GM12878 (cell line): ENCODE data around the gene DEFB116. TPM values are rescaled to one million over a fixed set of nuclear protein-coding genes. Genes with fewer than 3 reads are reported as not detected.

ENCODE experiments used
- ATAC-seq: fragments of 200-7000 bp; cut with Tn5 transposase; 3 replicates; pipeline ENCODE4 v1.9.1; 2020; ENCODE audit warnings: mild to moderate bottlenecking, moderate library complexity
- BruUV-seq: library from RNA; stranded (reverse); fragments of 400-500 nt; replicated peaks from 2 replicates; lab custom pipeline; 2021; lab: Mats Ljungman, UMichigan
- CTCF ChIA-PET: fragments of 300-600 bp; sonication (Branson Sonifier 250); formaldehyde crosslinking; extraction: SDS; loops from one replicate; lab custom pipeline; 2021; ENCODE audit warnings: inconsistent platforms; lab: Yijun Ruan, JAX
- POLR2A ChIA-PET: fragments of 350-600 bp; formaldehyde crosslinking; extraction: SDS; loops from one replicate; lab custom pipeline; 2021; ENCODE audit warnings: inconsistent platforms; lab: Charles Lee
- RAD21 ChIA-PET: fragments of 300-600 bp; sonication (Branson Sonifier 250); formaldehyde crosslinking; loops from one replicate; lab custom pipeline; 2023; ENCODE audit warnings: antibody characterized with exemption; ENCODE audit not compliant: unreplicated experiment; lab: Charles Lee
- SMC1A ChIA-PET: fragments of 300-600 bp; sonication (Branson Sonifier 250); formaldehyde crosslinking; loops from one replicate; lab custom pipeline; 2023; ENCODE audit not compliant: unreplicated experiment, uncharacterized antibody; lab: Charles Lee
- DNase-seq: peaks from one replicate; pipeline ENCODE4 v3.0.0-alpha.2; 2011; ENCODE audit warnings: low read depth, low spot score
- FAIRE-seq: peaks from 3 replicates; lab custom pipeline; 2011; peaks lifted over from hg19 to GRCh38; lab: Jason Lieb, UNC
- H2AFZ ChIP-seq: 2 replicates; pipeline ENCODE4 v1.6.0; 2011; ENCODE audit warnings: low read depth, low read length, control low read depth; ENCODE audit not compliant: control insufficient read depth
- H3K27ac ChIP-seq: 2 replicates; pipeline ENCODE4 v1.5.1; 2011; ENCODE audit warnings: control low read depth; ENCODE audit not compliant: control insufficient read depth, insufficient read depth
- H3K27me3 ChIP-seq, 2 experiments: replicated peaks in 1 of 2; 2 replicates each; pipeline versions ENCODE4 v1.6.0 to v1.6.1; 2011; ENCODE audit warnings: low read length in 1 of 2; ENCODE audit not compliant: control insufficient read depth in 2 of 2, insufficient read depth in 2 of 2
- H3K36me3 ChIP-seq, 2 experiments: 2 replicates each; pipeline ENCODE4 v1.5.1; 2011; ENCODE audit warnings: low read length in 1 of 2; ENCODE audit not compliant: control insufficient read depth in 2 of 2, insufficient read depth in 2 of 2
- H3K4me1 ChIP-seq: 2 replicates; pipeline ENCODE4 v1.6.1; 2011; ENCODE audit warnings: mild to moderate bottlenecking, low read length, moderate library complexity, mixed read lengths; ENCODE audit not compliant: control insufficient read depth, insufficient read depth
- H3K4me2 ChIP-seq: 2 replicates; pipeline ENCODE4 v1.6.0; 2011; ENCODE audit warnings: control low read depth; ENCODE audit not compliant: control insufficient read depth, insufficient read depth
- H3K4me3 ChIP-seq: fragments of 200-600 bp; sonication (generic); 2 replicates; pipeline ENCODE4 v1.5.1; 2016
- H3K79me2 ChIP-seq: 2 replicates; pipeline ENCODE4 v1.6.0; 2011; ENCODE audit warnings: low read length; ENCODE audit not compliant: control insufficient read depth, insufficient read depth
- H3K9ac ChIP-seq: 2 replicates; pipeline ENCODE4 v1.8.0; 2011; ENCODE audit warnings: low read length, control low read depth, mixed read lengths; ENCODE audit not compliant: control insufficient read depth, insufficient read depth
- H3K9me3 ChIP-seq: replicated peaks from 3 replicates; pipeline ENCODE4 v1.5.1; 2011; ENCODE audit warnings: mild to moderate bottlenecking, low read length; ENCODE audit not compliant: control insufficient read depth, insufficient read depth
- H4K20me1 ChIP-seq: 2 replicates; pipeline ENCODE4 v1.6.0; 2011; ENCODE audit not compliant: control insufficient read depth, insufficient read depth
- ATF7 ChIP-seq: fragments of 450-650 bp; IDR thresholded peaks from 2 replicates; pipeline ENCODE4 v1.6.1; 2016; ENCODE audit warnings: low read depth, mild to moderate bottlenecking
- BCL11A ChIP-seq: IDR thresholded peaks from 2 replicates; pipeline ENCODE4 v1.6.1; 2011; ENCODE audit warnings: low read depth, low read length
- CBX5 ChIP-seq: sonication (generic); IDR thresholded peaks from 2 replicates; pipeline ENCODE4 v1.6.1; 2016; ENCODE audit warnings: low read depth, moderate library complexity, mild to moderate bottlenecking, inconsistent platforms
- CUX1 ChIP-seq: IDR thresholded peaks from 2 replicates; pipeline ENCODE4 v1.6.1; 2012; ENCODE audit warnings: improper control_type of control experiment, low read depth, low read length; ENCODE audit not compliant: insufficient replicate concordance
- ELK1 ChIP-seq: IDR thresholded peaks from 2 replicates; pipeline ENCODE4 v1.6.1; 2012; ENCODE audit warnings: low read depth, low read length, improper control_type of control experiment
- KLF5 ChIP-seq: fragments of 450-650 bp; IDR thresholded peaks from 2 replicates; pipeline ENCODE4 v1.6.1; 2014; ENCODE audit warnings: mild to moderate bottlenecking; ENCODE audit not compliant: partially characterized antibody
- MEF2A ChIP-seq: IDR thresholded peaks from 2 replicates; pipeline ENCODE4 v1.6.1; 2011; ENCODE audit warnings: low read depth, mild to moderate bottlenecking, low read length, moderate library complexity; ENCODE audit not compliant: insufficient read depth
- MEF2B ChIP-seq: fragments of 450-650 bp; IDR thresholded peaks from 2 replicates; pipeline ENCODE4 v1.6.1; 2018; ENCODE audit warnings: mild to moderate bottlenecking, moderate library complexity; ENCODE audit not compliant: partially characterized antibody, poor library complexity, severe bottlenecking
- NFIC ChIP-seq: IDR thresholded peaks from 2 replicates; pipeline ENCODE4 v1.6.1; 2012; ENCODE audit warnings: low read depth, mild to moderate bottlenecking, inconsistent platforms, low read length, moderate library complexity
- PAX5 ChIP-seq: IDR thresholded peaks from 2 replicates; pipeline ENCODE4 v1.6.1; 2011; ENCODE audit warnings: low read depth, low read length, borderline replicate concordance
- SIN3A ChIP-seq: IDR thresholded peaks from 2 replicates; pipeline ENCODE4 v1.6.1; 2012; ENCODE audit warnings: low read depth, low read length, improper control_type of control experiment
- SMC3 ChIP-seq: IDR thresholded peaks from 2 replicates; pipeline ENCODE4 v1.6.1; 2011; ENCODE audit warnings: low read length, improper control_type of control experiment, borderline replicate concordance
- ZNF622 ChIP-seq: fragments of 450-650 bp; IDR thresholded peaks from 2 replicates; pipeline ENCODE4 v1.6.1; 2017; ENCODE audit warnings: mild to moderate bottlenecking, inconsistent platforms
- ZNF687 ChIP-seq: fragments of 450-650 bp; IDR thresholded peaks from 2 replicates; pipeline ENCODE4 v1.6.1; 2017; ENCODE audit warnings: mild to moderate bottlenecking, moderate library complexity
- ZZZ3 ChIP-seq: IDR thresholded peaks from 2 replicates; pipeline ENCODE4 v1.6.1; 2011; ENCODE audit warnings: low read depth; ENCODE audit not compliant: control insufficient read depth, insufficient read length
- in situ Hi-C: fragments of 300-500 bp; cut with MboI; formaldehyde crosslinking; loops from 9 replicates; pipeline ENCODE4 v1.14.3; 2018; ENCODE audit warnings: mixed read lengths
- intact Hi-C: fragments of 100-400 bp; cut with micrococcal nuclease; formaldehyde crosslinking; loops from one replicate; pipeline ENCODE4 v1.14.2; 2022; ENCODE audit not compliant: unreplicated experiment
- polyA plus RNA-seq, 11 experiments: library from polyadenylated mRNA; depleted of rRNA in 4 of 11; unstranded in 6 of 11; stranded (reverse) in 5 of 11; fragments of >200 nt; fragmentation: Nextera tagmentation in 4 of 11; fragmentation: Illumina TruSeq in 1 of 11; extraction: Ambion mirVana in 4 of 11; extraction: Trizol in 1 of 11; gene quantifications; 1 replicate in 1 of 11; 2 replicates in 10 of 11; pipeline versions ENCODE4 v1.2.1 to v1.2.3, GENCODE V29; 2011 to 2016; ENCODE audit warnings: inconsistent platforms in 2 of 11, missing spikeins in 2 of 11, low read depth in 1 of 11
- total RNA-seq, 4 experiments: library from RNA; depleted of rRNA in 3 of 4; stranded (reverse); fragments of >200 nt in 3 of 4; fragmentation: Illumina TruSeq in 1 of 4; extraction: Trizol in 1 of 4; gene quantifications; 2 replicates each; pipeline versions ENCODE4 v1.2.1 to v1.2.3, GENCODE V29; 2013 to 2021

DEFB116 gene
- total and polyA plus RNA-seq, 10 of the 15 experiments (the other 5 are each of a cell fraction or from before 2014, with no cell fraction given), result not detected

- TF ChIP-seq SMC3, result no peak
These were observed 47.6 kb upstream of the DEFB116 start (continued) for GRCh38 chr20:31355981-31356380.

GRCh38 chr20:31341470-31341869 is 33.1 kb upstream of the DEFB116 start:
- Histone ChIP-seq H2AFZ (no peak overlapping the region), H3K36me3 (no peaks in the 10 kb centered on the region), H3K79me2 (no peaks in the 10 kb centered on the region), H3K4me2 (no peak overlapping the region), H3K4me1 (no peaks in the 10 kb centered on the region), H3K27ac (no peak overlapping the region), H3K4me3 (no peak overlapping the region), H4K20me1 (no peaks in the 10 kb centered on the region), H3K9ac (no peak overlapping the region), H3K9me3 (no peaks in the 10 kb centered on the region), H3K27me3 (no peaks in the 10 kb centered on the region)
- ChIA-PET RAD21 (no interaction called here), SMC1A (no interaction called here), CTCF (no interaction called here), POLR2A (no interaction called here)
- DNase-seq (no peak), ATAC-seq (no peak), FAIRE-seq (no peak)
- BruUV-seq, result no TSS peak
- in situ Hi-C loops, result no loop called here
- intact Hi-C loops, result no loop called here
- TF ChIP-seq PAX5, result no peak
- TF ChIP-seq SIN3A, result no peak
- no peak for TF ChIP-seq ELK1
- no peak for TF ChIP-seq CBX5
- no peak for TF ChIP-seq MEF2B
- TF ChIP-seq CUX1, result no peak
- no peak for TF ChIP-seq ZNF622
- TF ChIP-seq MEF2A, result no peak
- TF ChIP-seq ZZZ3, result no peak
- TF ChIP-seq ATF7, result no peak
- TF ChIP-seq BCL11A, result no peak
- TF ChIP-seq ZNF687, result no peak
- TF ChIP-seq KLF5, result no peak
- no peak for TF ChIP-seq NFIC
